IMR-90 (cell line): ENCODE measurements around the gene GSDMA. TPM values are rescaled to one million over a fixed set of nuclear protein-coding genes. Genes with fewer than 3 reads are reported as not detected.

Source experiments
- ATAC-seq: fragments of 200-7000 bp; cut with Tn5 transposase; 2 replicates; pipeline ENCODE4 v1.9.1; 2020; ENCODE audit warnings: low read depth, mild to moderate bottlenecking, moderate library complexity
- BruUV-seq: library from RNA; stranded (reverse); fragments of 400-500 nt; replicated peaks from 2 replicates; lab custom pipeline; 2021; lab: Mats Ljungman, UMichigan
- CTCF ChIA-PET: fragments of 300-600 bp; formaldehyde crosslinking; extraction: SDS; loops from one replicate; lab custom pipeline; 2021; ENCODE audit warnings: antibody characterized with exemption; lab: Yijun Ruan, JAX
- POLR2A ChIA-PET: fragments of 300-600 bp; sonication (Branson Sonifier 250); formaldehyde crosslinking; loops from one replicate; lab custom pipeline; 2022; ENCODE audit warnings: antibody characterized with exemption; ENCODE audit not compliant: unreplicated experiment; lab: Charles Lee
- DNase-seq: peaks from one replicate; pipeline ENCODE4 v3.0.0; 2013
- H2AFZ ChIP-seq: replicated peaks from 2 replicates; pipeline ENCODE3; 2013; ENCODE audit warnings: low read length, mild to moderate bottlenecking; ENCODE audit not compliant: poor library complexity
- H2AK5ac ChIP-seq: 2 replicates; pipeline ENCODE4 v1.6.1; 2013; ENCODE audit warnings: low read depth, low read length, inconsistent platforms
- H2AK9ac ChIP-seq: replicated peaks from 2 replicates; pipeline ENCODE3; 2013; ENCODE audit warnings: mild to moderate bottlenecking, low read depth, low read length, moderate library complexity; ENCODE audit not compliant: poor library complexity
- H2BK120ac ChIP-seq: 2 replicates; pipeline ENCODE4 v1.6.1; 2013; ENCODE audit warnings: low read depth, low read length, inconsistent platforms
- H2BK15ac ChIP-seq: 3 replicates; pipeline ENCODE4 v1.6.1; 2013; ENCODE audit warnings: low read depth, low read length, inconsistent platforms
- H2BK20ac ChIP-seq: 2 replicates; pipeline ENCODE4 v1.6.1; 2013; ENCODE audit warnings: low read depth, mild to moderate bottlenecking, inconsistent platforms, low read length, moderate library complexity
- H2BK5ac ChIP-seq: 2 replicates; pipeline ENCODE4 v1.6.1; 2013; ENCODE audit warnings: mild to moderate bottlenecking, low read depth, low read length, inconsistent platforms; ENCODE audit not compliant: poor library complexity, severe bottlenecking
- H3K14ac ChIP-seq: replicated peaks from 2 replicates; pipeline ENCODE4 v1.6.1; 2013; ENCODE audit warnings: low read depth, low read length, inconsistent platforms
- H3K18ac ChIP-seq: 2 replicates; pipeline ENCODE4 v1.6.1; 2013; ENCODE audit warnings: low read depth, low read length, control low read depth
- H3K23ac ChIP-seq: 2 replicates; pipeline ENCODE4 v1.6.1; 2013; ENCODE audit warnings: low read depth, low read length, inconsistent platforms
- H3K27ac ChIP-seq: 2 replicates; pipeline ENCODE4 v1.5.1; 2013; ENCODE audit warnings: mild to moderate bottlenecking, control low read depth, low read length; ENCODE audit not compliant: insufficient read depth
- H3K27me3 ChIP-seq: 2 replicates; pipeline ENCODE4 v1.6.1; 2013; ENCODE audit warnings: low read length; ENCODE audit not compliant: control insufficient read depth, insufficient read depth
- H3K36me3 ChIP-seq: 2 replicates; pipeline ENCODE4 v1.6.1; 2013; ENCODE audit warnings: low read length, mixed read lengths; ENCODE audit not compliant: control insufficient read depth, insufficient read depth
- H3K4ac ChIP-seq: 2 replicates; pipeline ENCODE4 v1.6.1; 2013; ENCODE audit warnings: low read depth, low read length, inconsistent platforms
- H3K4me1 ChIP-seq: 2 replicates; pipeline ENCODE4 v1.6.1; 2013; ENCODE audit warnings: low read length, mixed read lengths; ENCODE audit not compliant: control insufficient read depth, insufficient read depth
- H3K4me2 ChIP-seq: 2 replicates; pipeline ENCODE4 v1.6.1; 2013; ENCODE audit warnings: low read depth, mild to moderate bottlenecking, control low read depth, low read length, moderate library complexity
- H3K4me3 ChIP-seq: 2 replicates; pipeline ENCODE4 v1.5.1; 2013; ENCODE audit warnings: low read depth, mild to moderate bottlenecking, control low read depth, low read length, moderate library complexity; ENCODE audit not compliant: insufficient read depth
- H3K56ac ChIP-seq: 2 replicates; pipeline ENCODE4 v1.6.1; 2013; ENCODE audit warnings: low read length, inconsistent platforms; ENCODE audit not compliant: insufficient read depth; ENCODE audit errors: extremely low read depth
- H3K79me1 ChIP-seq, 2 experiments: 2 replicates each; pipeline ENCODE4 v1.6.1; 2013; ENCODE audit warnings: low read length in 2 of 2, inconsistent platforms in 1 of 2, low read depth in 1 of 2
- H3K9ac ChIP-seq: 2 replicates; pipeline ENCODE4 v1.6.1; 2013; ENCODE audit warnings: low read depth, low read length, control low read depth
- H3K9me1 ChIP-seq: 2 replicates; pipeline ENCODE4 v1.6.1; 2013; ENCODE audit warnings: low read length, inconsistent platforms; ENCODE audit not compliant: insufficient read depth
- H3K9me3 ChIP-seq: 2 replicates; pipeline ENCODE4 v1.6.1; 2013; ENCODE audit warnings: low read length; ENCODE audit not compliant: control insufficient read depth, insufficient read depth
- H4K20me1 ChIP-seq: 2 replicates; pipeline ENCODE4 v1.6.1; 2013; ENCODE audit warnings: low read length, inconsistent platforms; ENCODE audit not compliant: insufficient read depth
- H4K5ac ChIP-seq: 2 replicates; pipeline ENCODE4 v1.6.1; 2013; ENCODE audit warnings: mild to moderate bottlenecking, low read depth, low read length, control low read depth
- H4K8ac ChIP-seq, 2 experiments: 2 replicates each; pipeline ENCODE4 v1.6.1; 2013; ENCODE audit warnings: low read depth in 2 of 2, low read length in 2 of 2, control low read depth in 1 of 2, inconsistent platforms in 1 of 2
- H4K91ac ChIP-seq: 2 replicates; pipeline ENCODE4 v1.6.1; 2013; ENCODE audit warnings: low read depth, low read length, inconsistent platforms; ENCODE audit not compliant: insufficient read depth
- BHLHE40 ChIP-seq: fragments of 150-350 bp; IDR thresholded peaks from 2 replicates; pipeline ENCODE4 v1.6.1; 2016; ENCODE audit warnings: mild to moderate bottlenecking, low read depth, low read length
- CEBPB ChIP-seq: IDR thresholded peaks from 2 replicates; pipeline ENCODE4 v1.6.1; 2012; ENCODE audit warnings: low read depth, low read length, improper control_type of control experiment
- CHD1 ChIP-seq: IDR thresholded peaks from 2 replicates; pipeline ENCODE4 v1.6.1; 2012; ENCODE audit warnings: low read depth, low read length, improper control_type of control experiment
- FOS ChIP-seq: fragments of 150-350 bp; IDR thresholded peaks from 2 replicates; pipeline ENCODE4 v1.6.1; 2016; ENCODE audit warnings: low read depth, low read length
- MAFK ChIP-seq: IDR thresholded peaks from 2 replicates; pipeline ENCODE4 v1.6.1; 2012; ENCODE audit warnings: low read depth, low read length, improper control_type of control experiment
- MAZ ChIP-seq: IDR thresholded peaks from 2 replicates; pipeline ENCODE4 v1.6.1; 2012; ENCODE audit warnings: low read depth, mild to moderate bottlenecking, low read length, improper control_type of control experiment, moderate library complexity, borderline replicate concordance
- MXI1 ChIP-seq: IDR thresholded peaks from 2 replicates; pipeline ENCODE4 v1.6.1; 2012; ENCODE audit warnings: low read depth, mild to moderate bottlenecking, low read length, moderate library complexity, borderline replicate concordance
- NFE2L2 ChIP-seq: fragments of 150-350 bp; IDR thresholded peaks from 2 replicates; pipeline ENCODE4 v1.6.1; 2016; ENCODE audit warnings: low read depth, mild to moderate bottlenecking, low read length
- POLR2A ChIP-seq: IDR thresholded peaks from 2 replicates; pipeline ENCODE4 v1.6.1; 2012; ENCODE audit warnings: mild to moderate bottlenecking, low read depth, low read length
- RAD21 ChIP-seq: IDR thresholded peaks from 2 replicates; pipeline ENCODE4 v1.6.1; 2012; ENCODE audit warnings: low read length, improper control_type of control experiment
- RCOR1 ChIP-seq: IDR thresholded peaks from 2 replicates; pipeline ENCODE4 v1.6.1; 2012; ENCODE audit warnings: mild to moderate bottlenecking, low read length, improper control_type of control experiment; ENCODE audit not compliant: insufficient replicate concordance
- RFX5 ChIP-seq: IDR thresholded peaks from 2 replicates; pipeline ENCODE4 v1.8.0; 2012; ENCODE audit warnings: low read depth, mild to moderate bottlenecking, low read length, moderate library complexity
- SMC3 ChIP-seq: fragments of 150-350 bp; IDR thresholded peaks from 2 replicates; pipeline ENCODE4 v1.6.1; 2016; ENCODE audit warnings: low read depth, mild to moderate bottlenecking, antibody characterized with exemption, low read length, moderate library complexity
- WGBS, 2 experiments: methylation state at CpG; one replicate each; pipeline versions ENCODE4 v1.1.5 to v1.1.7; 2013; ENCODE audit warnings: missing lambda C conversion rate in 2 of 2; ENCODE audit not compliant: insufficient read length in 1 of 2; ENCODE audit errors: extremely low coverage in 2 of 2; 5-methylcytosine and 5-hydroxymethylcytosine counted together
- dilution Hi-C: fragments of 300-500 bp; cut with HindIII; formaldehyde crosslinking; loops from one replicate; pipeline ENCODE4 v1.14.3; 2018; ENCODE audit warnings: low sequenced_read_pairs; ENCODE audit not compliant: unreplicated experiment
- in situ Hi-C: fragments of 300-500 bp; cut with MboI; formaldehyde crosslinking; loops from 3 replicates; pipeline ENCODE4 v1.14.3; 2019; ENCODE audit warnings: low sequenced_read_pairs, inconsistent platforms, mixed read lengths
- intact Hi-C: fragments of 100-400 bp; cut with micrococcal nuclease; formaldehyde crosslinking; loops from 2 replicates; pipeline ENCODE4 v1.10.0; 2022
- polyA plus RNA-seq, 3 experiments: library from polyadenylated mRNA; depleted of rRNA; stranded (reverse); fragments of >200 nt; gene quantifications; 2 replicates each; pipeline ENCODE4 v1.2.3, GENCODE V29; 2012; ENCODE audit warnings: low replicate concordance in 1 of 3
- total RNA-seq: library from RNA; depleted of rRNA; stranded (reverse); fragments of >200 nt; gene quantifications from 2 replicates; pipeline ENCODE4 v1.2.3, GENCODE V29; 2012
- TF ChIP-seq, protein P1 (sequence below): fragments of 150-350 bp; IDR thresholded peaks from 2 replicates; pipeline ENCODE4 v1.6.1; 2017; ENCODE audit warnings: mild to moderate bottlenecking, antibody characterized with exemption, low read length, low read depth
- TF ChIP-seq, protein P2 (sequence below): fragments of 150-350 bp; IDR thresholded peaks from 2 replicates; pipeline ENCODE4 v1.6.1; 2016; ENCODE audit warnings: low read depth, mild to moderate bottlenecking, low read length, moderate library complexity, borderline replicate concordance
- TF ChIP-seq, protein P3 (sequence below): conservative IDR thresholded peaks from 2 replicates; pipeline ENCODE4 v1.5.1; 2012; ENCODE audit warnings: mild to moderate bottlenecking, low read depth, low read length, improper control_type of control experiment

Gene GSDMA
- total and polyA plus RNA-seq, 2 of the 4 experiments (the other 2 are of a cell fraction) = not detected

DNA sequence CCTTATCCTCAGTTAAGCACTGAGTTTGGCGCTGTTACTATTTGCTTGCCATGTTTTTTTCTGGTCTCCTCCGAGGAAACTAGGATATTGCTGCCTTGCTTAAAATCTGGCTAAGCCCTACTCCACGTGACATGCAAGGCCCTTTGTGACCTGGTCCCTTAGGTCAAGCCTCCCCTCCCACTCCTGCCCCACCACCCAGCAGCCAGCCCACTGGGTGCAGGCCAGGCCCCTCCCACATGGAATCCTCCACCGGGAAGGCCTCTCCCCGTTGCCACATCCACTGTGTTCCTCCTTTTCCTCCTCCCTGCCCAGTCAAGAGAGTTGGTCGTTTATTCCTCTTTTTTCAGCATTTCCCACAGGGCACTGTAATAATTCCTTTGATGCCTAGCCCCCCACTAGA, 34.0 kb downstream of the GSDMA start:
- H2AK9ac ChIP-seq = no peak overlapping the region
- 100% methylated on average over 1 of the region's 6 CpGs; no CpG with 5 or more reads in 1 of the 2 experiments for WGBS, 2 experiments
- POLR2A ChIA-PET = no interaction called here

More for the DNA sequence above, 34.0 kb downstream of the GSDMA start:
- Histone ChIP-seq H3K4ac (no peak overlapping the region), H3K56ac (no peak overlapping the region), H3K27me3 (no peaks in the 10 kb centered on the region), H4K91ac (no peak overlapping the region), H3K4me2 (no peak overlapping the region), H2BK5ac (no peak overlapping the region), H4K20me1 (peaks cover 6% of the 10 kb centered on the region; the same call in 1 of the 2 replicates), H4K5ac (no peak overlapping the region), H2BK20ac (no peak overlapping the region), H2AFZ (no peak overlapping the region), H3K18ac (no peak overlapping the region), H3K9me1 (no peaks in the 10 kb centered on the region), H2BK15ac (no peak overlapping the region), H3K27ac (no peak overlapping the region), H3K14ac (no peak overlapping the region), H3K9ac (no peak overlapping the region), H3K9me3 (no peaks in the 10 kb centered on the region), H3K23ac (no peak overlapping the region), H4K8ac (no peak overlapping the region), H3K4me3 (no peak overlapping the region), H2AK5ac (no peak overlapping the region), H3K36me3 (peaks cover 61% of the 10 kb centered on the region), H3K4me1 (no peaks in the 10 kb centered on the region), H2BK120ac (no peak overlapping the region), H3K79me1 (peaks cover 0 to 5% of the 10 kb centered on the region in 2 experiments; a peak in 2 of 4 replicates)
- TF ChIP-seq POLR2A (no peak), RFX5 (no peak), FOS (no peak), MXI1 (no peak), BHLHE40 (no peak), MAFK (no peak), RAD21 (no peak), NFE2L2 (no peak), RCOR1 (no peak), MAZ (no peak), CEBPB (no peak), CHD1 (no peak), SMC3 (no peak)
- TF ChIP-seq, protein P1, sequence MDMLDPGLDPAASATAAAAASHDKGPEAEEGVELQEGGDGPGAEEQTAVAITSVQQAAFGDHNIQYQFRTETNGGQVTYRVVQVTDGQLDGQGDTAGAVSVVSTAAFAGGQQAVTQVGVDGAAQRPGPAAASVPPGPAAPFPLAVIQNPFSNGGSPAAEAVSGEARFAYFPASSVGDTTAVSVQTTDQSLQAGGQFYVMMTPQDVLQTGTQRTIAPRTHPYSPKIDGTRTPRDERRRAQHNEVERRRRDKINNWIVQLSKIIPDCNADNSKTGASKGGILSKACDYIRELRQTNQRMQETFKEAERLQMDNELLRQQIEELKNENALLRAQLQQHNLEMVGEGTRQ = no peak
- TF ChIP-seq, protein P2, sequence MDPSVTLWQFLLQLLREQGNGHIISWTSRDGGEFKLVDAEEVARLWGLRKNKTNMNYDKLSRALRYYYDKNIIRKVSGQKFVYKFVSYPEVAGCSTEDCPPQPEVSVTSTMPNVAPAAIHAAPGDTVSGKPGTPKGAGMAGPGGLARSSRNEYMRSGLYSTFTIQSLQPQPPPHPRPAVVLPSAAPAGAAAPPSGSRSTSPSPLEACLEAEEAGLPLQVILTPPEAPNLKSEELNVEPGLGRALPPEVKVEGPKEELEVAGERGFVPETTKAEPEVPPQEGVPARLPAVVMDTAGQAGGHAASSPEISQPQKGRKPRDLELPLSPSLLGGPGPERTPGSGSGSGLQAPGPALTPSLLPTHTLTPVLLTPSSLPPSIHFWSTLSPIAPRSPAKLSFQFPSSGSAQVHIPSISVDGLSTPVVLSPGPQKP = no peak
- TF ChIP-seq, protein P3, sequence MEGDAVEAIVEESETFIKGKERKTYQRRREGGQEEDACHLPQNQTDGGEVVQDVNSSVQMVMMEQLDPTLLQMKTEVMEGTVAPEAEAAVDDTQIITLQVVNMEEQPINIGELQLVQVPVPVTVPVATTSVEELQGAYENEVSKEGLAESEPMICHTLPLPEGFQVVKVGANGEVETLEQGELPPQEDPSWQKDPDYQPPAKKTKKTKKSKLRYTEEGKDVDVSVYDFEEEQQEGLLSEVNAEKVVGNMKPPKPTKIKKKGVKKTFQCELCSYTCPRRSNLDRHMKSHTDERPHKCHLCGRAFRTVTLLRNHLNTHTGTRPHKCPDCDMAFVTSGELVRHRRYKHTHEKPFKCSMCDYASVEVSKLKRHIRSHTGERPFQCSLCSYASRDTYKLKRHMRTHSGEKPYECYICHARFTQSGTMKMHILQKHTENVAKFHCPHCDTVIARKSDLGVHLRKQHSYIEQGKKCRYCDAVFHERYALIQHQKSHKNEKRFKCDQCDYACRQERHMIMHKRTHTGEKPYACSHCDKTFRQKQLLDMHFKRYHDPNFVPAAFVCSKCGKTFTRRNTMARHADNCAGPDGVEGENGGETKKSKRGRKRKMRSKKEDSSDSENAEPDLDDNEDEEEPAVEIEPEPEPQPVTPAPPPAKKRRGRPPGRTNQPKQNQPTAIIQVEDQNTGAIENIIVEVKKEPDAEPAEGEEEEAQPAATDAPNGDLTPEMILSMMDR = no peak
- in situ Hi-C loops (no loop called here), intact Hi-C loops (no loop called here), dilution Hi-C loops (no loop called here)
- CTCF ChIA-PET = interaction anchor here (0.7 kb wide), 1 partner anchor 16 kb away, joined by 3 read pairs; the partner anchor contains the start of gene PSMD3
- DNase-seq = no peak
- no peak for ATAC-seq
- BruUV-seq = no TSS peak
